ENCODE results near the gene ATP2B2.

GRCh38 chr3:10447110-10447509, 58.3 kb downstream of the ATP2B2 start:
- TF ChIP-seq CTCF (IDR thresholded peaks at IDR 0.05; ENCODE audit: low read depth, low read length): no peak
- no peak for TF ChIP-seq EZH2phosphoT487 (IDR thresholded peaks at IDR 0.05; ENCODE audit: low read depth)
